NCI-H82 treated with DMSO at 0.1 percent for 48 hours (cell line): ENCODE measurements around the gene KIF6.

Source experiments
- DNase-seq: peaks from one replicate; lab custom pipeline; 2025; ENCODE audit not compliant: unreplicated experiment; lab: John Stamatoyannopoulos, UW

Gene KIF6

GRCh38 chr6:39426073-39426456 is 299.1 kb downstream of the KIF6 start:
- DNase-seq = no peak

GRCh38 chr6:39425346-39426072 is 299.7 kb downstream of the KIF6 start:
- DNase-seq = no peak

GRCh38 chr6:39424831-39425230 is 300.4 kb downstream of the KIF6 start:
- DNase-seq = no peak

- no peak for DNase-seq
Observed at GRCh38 chr6:39422238-39422637, 303.0 kb downstream of the KIF6 start.

- no peak for DNase-seq
Observed at GRCh38 chr6:39421383-39422225, 303.6 kb downstream of the KIF6 start.

GRCh38 chr6:39420300-39421265 is 304.6 kb downstream of the KIF6 start:
- DNase-seq = no peak

GRCh38 chr6:39419607-39420006 is 305.6 kb downstream of the KIF6 start:
- DNase-seq = no peak

- DNase-seq = no peak
Observed at GRCh38 chr6:39417440-39417839, 307.8 kb downstream of the KIF6 start.

- DNase-seq = no peak
Observed at GRCh38 chr6:39416728-39417127, 308.5 kb downstream of the KIF6 start.

GRCh38 chr6:39416026-39416425 is 309.2 kb downstream of the KIF6 start:
- DNase-seq = no peak

GRCh38 chr6:39415482-39415881 is 309.7 kb downstream of the KIF6 start:
- no peak for DNase-seq

GRCh38 chr6:39411465-39411864 is 313.7 kb downstream of the KIF6 start:
- no peak for DNase-seq

- DNase-seq = no peak
Observed at GRCh38 chr6:39411001-39411400, 314.2 kb downstream of the KIF6 start.

- DNase-seq = no peak
Observed at GRCh38 chr6:39409889-39410288, 315.3 kb downstream of the KIF6 start.

- DNase-seq = no peak
Observed at GRCh38 chr6:39407446-39407993, 317.7 kb downstream of the KIF6 start.

GRCh38 chr6:39404312-39404711 is 320.9 kb downstream of the KIF6 start:
- DNase-seq = no peak

- DNase-seq = no peak
Observed at GRCh38 chr6:39403304-39403703, 321.9 kb downstream of the KIF6 start.

- no peak for DNase-seq
Observed at GRCh38 chr6:39402239-39402751, 322.9 kb downstream of the KIF6 start.

GRCh38 chr6:39401376-39401775 is 323.8 kb downstream of the KIF6 start:
- DNase-seq = no peak

GRCh38 chr6:39400026-39400425 is 325.2 kb downstream of the KIF6 start:
- DNase-seq = no peak

GRCh38 chr6:39396854-39397253 is 328.4 kb downstream of the KIF6 start:
- DNase-seq = no peak
